NCI-H1930 (cell line): ENCODE results near the gene POLR3H.

Experiments used
- DNase-seq, 2 experiments: peaks; one replicate each; lab custom pipeline; 2025; lab: John Stamatoyannopoulos, UW

Gene POLR3H

DNA sequence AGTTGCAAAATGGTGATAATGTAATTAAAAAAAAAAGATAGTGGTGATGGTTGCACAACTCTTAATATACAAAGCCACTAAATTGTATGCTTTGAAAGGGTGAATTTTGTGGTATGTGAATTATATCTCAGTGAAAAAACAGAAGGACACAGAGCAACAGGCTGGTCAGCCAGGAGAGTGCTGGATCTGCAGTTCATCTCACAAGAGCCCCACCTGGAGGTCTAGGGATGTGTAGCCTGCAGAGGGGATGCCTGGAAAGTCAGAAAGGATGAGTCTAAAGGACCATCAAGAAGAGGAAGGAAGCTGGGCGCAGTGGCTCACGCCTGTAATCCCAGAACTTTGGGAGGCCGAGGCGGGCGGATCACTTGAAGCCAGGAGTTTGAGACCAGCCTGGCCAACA, 9.0 kb downstream of the POLR3H start:
- DNase-seq: peak in 1 of 2 experiments; percentile 35

- no peak for DNase-seq
Observed at GRCh38 chr22:41534219-41534618, 10.1 kb downstream of the POLR3H start.

DNA sequence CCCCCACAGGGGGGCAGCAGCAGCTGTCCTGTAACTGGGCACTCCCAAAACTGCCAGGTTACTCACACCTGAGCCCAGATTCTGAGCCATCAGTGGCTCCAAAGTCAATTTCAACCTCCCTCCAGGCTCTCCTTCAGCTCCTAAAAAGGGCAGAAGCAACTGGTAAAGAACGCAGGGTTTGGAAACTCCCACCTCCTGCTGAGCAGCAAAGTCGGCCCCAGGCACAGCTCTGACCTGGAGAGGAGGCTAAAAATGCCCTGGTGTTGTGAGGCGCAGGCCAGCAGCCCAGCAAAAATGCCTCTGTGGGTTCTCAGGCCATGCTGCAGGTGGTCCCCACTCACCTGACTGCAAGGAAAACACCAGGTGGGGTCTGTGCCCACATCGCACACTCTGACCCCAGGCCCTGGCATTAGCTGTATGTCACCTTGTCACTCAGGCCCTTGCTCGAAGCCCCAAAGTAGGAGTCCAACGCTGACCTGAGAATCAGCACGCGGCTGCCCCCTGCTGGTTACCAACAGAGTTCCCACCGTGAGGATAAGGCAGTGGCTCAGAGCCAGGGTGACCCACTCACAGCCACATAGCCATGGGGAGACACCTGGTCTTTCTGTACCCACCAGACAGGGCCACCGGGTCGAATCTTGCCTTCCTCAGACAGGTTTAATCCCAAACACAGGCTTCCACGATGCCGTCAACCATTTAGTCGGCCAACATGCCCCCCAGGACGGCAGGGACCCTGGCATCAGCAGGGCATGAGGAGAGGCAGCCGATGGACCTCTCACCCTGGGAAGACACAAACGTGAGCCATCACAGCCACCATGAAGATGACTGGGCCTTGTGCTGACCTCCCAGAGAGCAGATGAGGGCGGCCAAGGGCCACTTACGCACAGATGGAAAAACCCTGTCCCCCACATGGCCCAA, 11.1 kb downstream of the POLR3H start:
- DNase-seq: peak in 1 of 2 experiments; percentile 53

DNA sequence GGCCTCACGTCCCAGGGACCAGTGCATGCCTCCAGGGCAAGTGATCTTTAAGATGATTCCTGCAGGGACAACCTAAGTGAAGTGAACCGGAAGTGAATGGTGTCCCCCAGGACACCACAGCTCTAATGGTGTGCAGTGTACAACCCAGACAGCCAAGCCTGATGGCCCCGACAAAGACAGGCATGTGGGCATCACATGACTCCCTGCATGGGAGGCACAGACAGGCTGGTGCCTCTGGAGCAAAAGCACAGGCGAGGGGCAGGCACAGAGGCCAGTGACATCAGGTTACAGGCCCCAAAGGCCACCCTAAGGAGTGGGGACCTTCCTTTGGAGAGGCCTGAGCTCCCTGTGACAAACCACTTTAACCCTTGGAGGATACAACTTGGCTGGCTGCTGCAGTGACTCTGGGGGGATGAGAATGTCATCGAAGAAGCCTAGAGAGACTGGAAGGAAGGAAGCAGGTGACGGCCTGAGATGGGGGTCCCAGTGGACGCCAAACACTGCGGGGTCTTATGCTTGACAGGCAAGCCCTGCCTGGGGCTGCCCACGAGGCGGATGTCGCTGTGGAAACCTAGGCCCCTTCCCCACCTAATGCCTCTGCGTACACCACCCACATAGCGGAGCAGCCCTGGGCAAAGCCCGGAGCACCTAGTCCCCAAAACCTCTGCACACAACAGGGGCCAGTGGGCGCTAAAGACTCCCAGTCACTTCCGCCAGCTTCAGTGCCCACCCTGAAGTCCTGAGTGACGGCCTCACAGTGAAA, 12.4 kb downstream of the POLR3H start:
- no peak for DNase-seq

- DNase-seq: no peak
Observed at GRCh38 chr22:41530890-41531714, 13.2 kb downstream of the POLR3H start.

- no peak for DNase-seq
Observed at GRCh38 chr22:41528938-41529561, 15.2 kb downstream of the POLR3H start.

GRCh38 chr22:41528132-41528766, 16.0 kb downstream of the POLR3H start:
- DNase-seq: no peak

DNA sequence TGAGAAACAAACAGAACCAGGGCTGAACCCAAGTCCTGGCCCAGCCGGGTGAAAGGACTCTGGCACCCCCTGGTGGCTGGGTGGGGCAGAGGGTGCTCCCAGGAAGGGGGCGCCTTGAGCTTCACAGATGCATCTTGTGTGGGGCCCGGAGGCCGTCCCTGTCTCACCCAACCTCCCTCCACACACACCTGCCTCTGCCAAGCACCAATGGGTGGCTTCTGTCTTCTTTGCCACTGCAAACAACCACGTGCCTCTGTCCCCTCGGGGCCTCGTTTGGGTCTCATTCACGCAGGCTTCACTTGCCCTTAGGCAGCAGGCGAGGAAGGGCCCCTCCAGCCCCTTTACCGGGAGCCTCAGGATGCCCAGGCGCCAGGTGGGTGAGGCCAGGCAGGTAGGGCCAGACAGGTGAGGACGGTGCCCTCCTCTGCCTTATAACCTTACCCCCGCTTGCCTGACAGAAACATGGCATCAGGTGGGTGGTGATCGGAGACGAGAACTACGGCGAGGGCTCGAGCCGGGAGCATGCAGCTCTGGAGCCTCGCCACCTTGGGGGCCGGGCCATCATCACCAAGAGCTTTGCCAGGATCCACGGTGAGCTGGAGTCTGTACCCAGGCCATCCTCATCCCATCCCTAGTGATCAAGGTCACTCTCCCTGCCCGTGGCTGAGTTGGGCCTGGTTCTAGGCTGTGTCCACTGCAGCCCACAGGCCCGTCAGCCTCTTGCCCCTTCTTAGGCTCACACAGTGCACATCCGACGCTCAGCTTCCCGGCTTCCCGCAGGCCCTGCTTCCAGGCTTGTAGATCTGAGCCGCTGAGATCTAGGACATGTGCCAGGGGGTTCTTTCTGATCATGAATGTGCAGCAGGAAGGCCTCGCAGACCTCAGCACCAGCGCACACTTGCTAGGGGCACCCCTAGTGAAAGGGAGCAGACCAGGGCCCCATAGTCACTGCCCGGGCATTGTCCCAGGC, 17.2 kb downstream of the POLR3H start:
- DNase-seq: peak in 1 of 2 experiments; percentile 17

- no peak for DNase-seq
Observed at GRCh38 chr22:41526226-41526829, 17.9 kb downstream of the POLR3H start.

DNA sequence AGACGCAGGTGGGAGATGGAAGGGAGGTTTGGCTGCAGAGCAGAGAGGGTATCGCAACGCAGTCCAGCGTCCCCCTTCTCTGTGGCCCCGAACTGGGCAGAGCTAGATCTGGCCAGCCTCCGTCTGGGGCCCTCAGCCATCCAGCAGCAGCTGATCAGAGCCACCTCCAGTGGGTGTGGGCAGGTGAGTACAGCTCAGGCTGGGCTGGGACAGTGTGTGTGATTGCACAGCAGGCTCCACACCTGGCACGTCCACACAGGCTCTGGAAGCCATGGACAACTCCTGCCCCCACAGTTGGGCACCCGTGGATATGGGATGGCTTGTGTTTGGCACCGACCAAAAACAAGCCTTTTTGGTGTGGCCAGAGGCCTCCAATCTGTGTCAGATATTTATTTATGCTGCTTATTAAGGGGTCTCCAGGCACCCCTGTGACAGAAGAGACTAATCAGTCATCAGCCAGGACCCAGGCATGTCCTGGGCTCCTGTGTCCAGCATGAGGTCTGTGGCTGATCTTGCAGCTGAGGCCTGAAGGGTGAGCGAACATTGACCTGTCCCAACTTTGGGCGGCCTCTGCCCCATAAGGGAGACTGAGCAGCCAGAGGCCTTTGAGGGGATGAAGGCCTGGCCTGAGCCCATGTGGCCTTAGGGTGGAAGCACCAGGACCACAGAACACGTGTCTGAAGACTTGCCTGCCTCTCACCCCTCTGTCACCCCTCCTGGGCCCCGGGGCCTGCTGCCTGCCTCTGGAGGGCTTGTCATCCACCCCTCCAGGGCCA, 18.6 kb downstream of the POLR3H start:
- no peak for DNase-seq

DNA sequence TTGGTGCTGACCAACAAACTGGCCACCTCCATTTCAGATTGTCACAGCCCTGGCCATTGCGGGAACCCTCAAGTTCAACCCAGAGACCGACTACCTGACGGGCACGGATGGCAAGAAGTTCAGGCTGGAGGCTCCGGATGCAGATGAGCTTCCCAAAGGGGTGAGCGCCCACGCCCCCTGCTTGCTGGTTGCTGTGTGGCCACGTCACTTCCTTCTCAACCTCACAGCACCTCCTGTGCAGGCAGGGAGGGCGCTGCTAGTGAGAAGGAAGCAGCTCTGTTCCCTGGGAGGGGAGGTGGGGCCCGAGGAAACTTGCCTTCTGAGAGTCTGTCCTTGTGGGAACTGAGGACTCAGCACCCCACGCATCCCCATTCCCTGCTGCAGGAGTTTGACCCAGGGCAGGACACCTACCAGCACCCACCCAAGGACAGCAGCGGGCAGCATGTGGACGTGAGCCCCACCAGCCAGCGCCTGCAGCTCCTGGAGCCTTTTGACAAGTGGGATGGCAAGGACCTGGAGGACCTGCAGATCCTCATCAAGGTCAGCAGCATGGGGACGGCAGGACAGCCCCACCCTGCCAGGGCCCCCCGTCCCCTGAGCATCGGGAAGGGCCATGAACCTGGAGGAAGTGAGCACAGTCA, 19.3 kb downstream of the POLR3H start:
- DNase-seq: no peak

DNA sequence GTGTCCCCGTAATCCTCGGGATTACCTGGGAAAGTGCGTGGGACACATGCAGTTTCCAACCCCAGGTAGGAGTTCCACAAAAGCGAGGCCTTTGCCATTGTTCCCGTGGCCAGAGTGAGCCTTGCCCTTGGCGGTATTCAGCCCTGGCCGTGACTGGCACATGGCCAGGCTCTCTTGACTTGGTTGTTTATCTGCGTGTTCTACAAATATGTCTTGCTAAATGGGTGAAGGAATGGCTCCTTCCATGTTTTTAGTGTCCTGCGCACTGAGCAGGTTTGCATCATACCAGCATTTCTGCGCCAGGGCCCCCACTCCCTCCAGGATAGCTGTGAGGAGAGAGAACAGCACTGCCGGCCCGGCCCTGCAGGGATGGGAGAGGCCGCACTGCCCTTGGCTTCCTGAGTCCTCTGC, 20.0 kb downstream of the POLR3H start:
- no peak for DNase-seq

- no peak for DNase-seq
Observed at GRCh38 chr22:41523464-41524221, 20.6 kb downstream of the POLR3H start.

DNA sequence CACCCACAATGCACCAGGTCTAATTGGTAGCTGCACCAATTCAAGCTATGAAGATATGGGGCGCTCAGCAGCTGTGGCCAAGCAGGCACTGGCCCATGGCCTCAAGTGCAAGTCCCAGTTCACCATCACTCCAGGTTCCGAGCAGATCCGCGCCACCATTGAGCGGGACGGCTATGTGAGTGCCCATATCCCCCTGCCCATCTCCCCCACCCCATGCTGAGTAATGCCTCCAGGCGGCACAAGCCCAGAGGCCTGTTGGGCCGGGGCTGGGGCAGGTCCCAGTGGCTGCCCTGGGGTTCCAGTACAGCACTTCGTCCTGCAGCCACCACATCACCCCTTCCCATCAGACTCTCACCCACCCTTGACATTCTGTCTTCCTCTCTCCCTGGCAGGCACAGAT, 21.5 kb downstream of the POLR3H start:
- no peak for DNase-seq

DNA sequence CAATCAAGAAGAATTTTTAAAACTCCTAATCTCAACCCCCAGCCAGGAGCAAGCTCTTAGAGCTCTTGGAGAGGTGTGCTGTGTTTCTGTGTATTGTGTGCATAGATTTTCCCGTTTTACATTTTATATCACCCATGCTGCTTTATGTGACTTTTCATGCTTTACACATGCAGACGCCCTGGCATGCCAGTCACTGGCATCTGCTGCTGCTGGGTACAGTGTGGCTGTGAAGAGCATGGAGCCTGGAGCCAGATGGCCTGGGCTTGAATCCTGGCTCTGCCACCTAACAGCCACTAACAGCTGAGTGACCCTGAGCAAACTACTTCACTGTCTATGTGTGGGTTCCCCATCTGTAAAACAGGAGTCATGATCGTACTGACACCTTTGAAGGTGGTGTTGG, 23.1 kb downstream of the POLR3H start:
- no peak for DNase-seq

GRCh38 chr22:41518048-41518347, 26.3 kb downstream of the POLR3H start:
- DNase-seq: no peak

DNA sequence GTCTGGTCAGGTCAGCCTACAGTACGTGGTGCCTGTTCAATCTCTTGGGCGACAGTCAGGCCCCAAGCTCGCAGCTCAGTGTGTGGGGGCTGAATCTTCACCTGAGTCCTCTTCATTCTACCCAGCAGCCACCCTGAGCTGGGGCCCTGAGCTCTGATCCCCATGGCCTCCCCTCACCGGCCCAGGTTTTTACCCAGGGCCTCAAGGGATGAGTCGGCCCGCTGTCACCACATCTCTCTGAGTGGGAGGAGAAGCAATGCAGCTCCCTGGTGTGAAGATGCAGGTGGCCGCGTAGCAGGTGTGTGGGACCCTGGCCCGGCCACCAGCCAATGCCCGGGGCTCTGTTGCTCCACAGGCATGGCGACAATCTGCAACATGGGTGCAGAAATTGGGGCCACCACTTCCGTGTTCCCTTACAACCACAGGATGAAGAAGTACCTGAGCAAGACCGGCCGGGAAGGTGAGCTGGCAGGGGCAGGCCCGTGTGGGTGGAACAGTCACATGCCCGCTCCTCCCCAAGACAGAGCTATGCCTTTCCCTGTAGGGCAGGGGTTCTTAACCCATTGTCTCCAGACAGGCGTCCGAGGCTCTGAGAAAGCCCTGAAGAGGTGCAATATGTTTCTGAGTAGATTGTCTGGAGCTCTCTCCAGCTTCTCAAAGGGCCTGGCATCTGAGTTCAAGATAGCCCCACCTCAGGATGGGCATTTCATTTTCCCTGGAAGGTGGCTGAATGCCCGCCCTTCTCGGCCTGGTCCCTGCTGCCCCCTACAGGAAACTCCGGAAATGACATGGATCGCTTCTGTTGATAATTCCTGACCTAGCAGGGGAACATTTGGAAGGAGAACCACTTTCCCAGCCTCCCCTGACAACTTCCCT, 26.9 kb downstream of the POLR3H start:
- DNase-seq: peak in 1 of 2 experiments; percentile 23
